WTC11 (cell line): ENCODE measurements around the gene ZNF200. TPM values are rescaled to one million over a fixed set of nuclear protein-coding genes. Genes with fewer than 3 reads are reported as not detected.

Experiments used
- ATAC-seq: fragments of 200-7000 bp; cut with Tn5 transposase; 2 replicates; pipeline ENCODE4 v1.10.0; 2021; ENCODE audit warnings: mild to moderate bottlenecking, moderate library complexity
- CTCF ChIA-PET: fragments of 300-600 bp; sonication (Branson Sonifier 250); formaldehyde crosslinking; loops from one replicate; lab custom pipeline; 2021; ENCODE audit warnings: antibody characterized with exemption; lab: Charles Lee
- POLR2A ChIA-PET: fragments of 350-600 bp; sonication (Branson Sonifier 250); formaldehyde crosslinking; loops from one replicate; lab custom pipeline; 2021; ENCODE audit warnings: antibody characterized with exemption; lab: Charles Lee
- DNase-seq: peaks from one replicate; pipeline ENCODE4 v3.0.0; 2021; ENCODE audit warnings: low spot score
- H3K27ac Mint-ChIP-seq: 2 replicates; pipeline ENCODE4 v1.8.0; 2021; ENCODE audit warnings: mixed read lengths
- H3K27me3 Mint-ChIP-seq: 2 replicates; pipeline ENCODE4 v1.8.0; 2021; ENCODE audit warnings: low read depth, mild to moderate bottlenecking, moderate library complexity, mixed read lengths
- H3K36me3 Mint-ChIP-seq: 2 replicates; pipeline ENCODE4 v1.8.0; 2021; ENCODE audit warnings: mixed read lengths
- H3K4me1 Mint-ChIP-seq: 2 replicates; pipeline ENCODE4 v1.8.0; 2022; ENCODE audit warnings: mixed read lengths
- H3K4me3 Mint-ChIP-seq: 2 replicates; pipeline ENCODE4 v1.8.0; 2021; ENCODE audit warnings: mild to moderate bottlenecking, moderate library complexity, mixed read lengths
- H3K9me3 Mint-ChIP-seq: 2 replicates; pipeline ENCODE4 v1.8.0; 2021; ENCODE audit warnings: mixed read lengths
- FOXJ3 ChIP-seq: sonication (generic); formaldehyde crosslinking; IDR thresholded peaks from 2 replicates; pipeline ENCODE4 v1.9.0; 2021; ENCODE audit warnings: missing genetic modification reagents, mild to moderate bottlenecking, borderline replicate concordance
- NFYB ChIP-seq: sonication (generic); formaldehyde crosslinking; conservative IDR thresholded peaks from 2 replicates; pipeline ENCODE4 v1.8.0; 2022; ENCODE audit warnings: low read depth, missing genetic modification reagents
- NR1H2 ChIP-seq: sonication (generic); formaldehyde crosslinking; IDR thresholded peaks from 2 replicates; pipeline ENCODE4 v1.9.0; 2021; ENCODE audit warnings: mild to moderate bottlenecking, moderate library complexity, missing genetic modification reagents
- TEAD4 ChIP-seq: sonication (generic); formaldehyde crosslinking; IDR thresholded peaks from 2 replicates; pipeline ENCODE4 v1.8.0; 2022; ENCODE audit warnings: mild to moderate bottlenecking, missing genetic modification reagents
- ZBTB21 ChIP-seq: sonication (generic); formaldehyde crosslinking; IDR thresholded peaks from 2 replicates; pipeline ENCODE4 v1.8.1; 2023; ENCODE audit warnings: mild to moderate bottlenecking, missing genetic modification reagents, borderline replicate concordance
- ZNF121 ChIP-seq: sonication (generic); formaldehyde crosslinking; IDR thresholded peaks from 2 replicates; pipeline ENCODE4 v1.8.0; 2023; ENCODE audit warnings: missing genetic modification reagents
- ZNF317 ChIP-seq: sonication (generic); formaldehyde crosslinking; IDR thresholded peaks from 2 replicates; pipeline ENCODE4 v1.8.1; 2023; ENCODE audit warnings: low read depth, mild to moderate bottlenecking, moderate library complexity, missing genetic modification reagents, borderline replicate concordance
- ZNF512 ChIP-seq: sonication (generic); formaldehyde crosslinking; IDR thresholded peaks from 2 replicates; pipeline ENCODE4 v1.8.1; 2022; ENCODE audit warnings: missing genetic modification reagents, borderline replicate concordance
- total RNA-seq: library from RNA; stranded (reverse); gene quantifications from 3 replicates; pipeline ENCODE4 v1.2.3, GENCODE V29; 2021
- TF ChIP-seq, protein P1 (sequence below): sonication (generic); formaldehyde crosslinking; IDR thresholded peaks from 2 replicates; pipeline ENCODE4 v1.8.0; 2022; ENCODE audit warnings: missing genetic modification reagents
- TF ChIP-seq, protein P2 (sequence below): sonication (generic); formaldehyde crosslinking; IDR thresholded peaks from 2 replicates; pipeline ENCODE4 v1.8.1; 2022; ENCODE audit warnings: mild to moderate bottlenecking, moderate library complexity, missing genetic modification reagents
- TF ChIP-seq, protein P3 (sequence below): sonication (generic); formaldehyde crosslinking; IDR thresholded peaks from 2 replicates; pipeline ENCODE4 v1.8.1; 2023; ENCODE audit warnings: mild to moderate bottlenecking, missing genetic modification reagents

ZNF200 gene
- total RNA-seq, 1 experiment from 2014 or later: 9.7 TPM

DNA sequence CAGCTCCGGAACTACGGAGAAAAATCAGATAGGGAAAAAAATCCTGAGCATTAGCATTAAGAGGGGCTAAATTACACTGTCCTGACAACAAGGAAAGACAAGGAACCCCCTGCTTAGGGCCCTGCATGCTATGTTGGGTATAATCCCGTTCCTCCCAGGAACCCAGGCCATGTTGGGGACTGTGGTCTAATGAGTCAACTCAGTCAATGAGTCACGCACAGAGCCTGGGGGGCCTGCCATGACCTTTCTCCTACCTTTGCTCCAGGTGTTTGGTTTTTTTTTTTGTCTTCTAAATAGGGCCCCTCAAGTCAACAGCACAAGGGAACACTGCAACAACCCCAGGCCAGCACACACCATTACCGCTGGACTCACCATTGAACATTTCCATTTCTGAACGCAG lies 8.9 kb upstream of the ZNF200 start:
- no peak for ATAC-seq
- no peak overlapping the region for H3K4me3 Mint-ChIP-seq
- H3K36me3 Mint-ChIP-seq: peaks cover 3% of the 10 kb centered on the region; the same call in 1 of the 2 replicates
- DNase-seq: no peak
- TF ChIP-seq, protein P1, sequence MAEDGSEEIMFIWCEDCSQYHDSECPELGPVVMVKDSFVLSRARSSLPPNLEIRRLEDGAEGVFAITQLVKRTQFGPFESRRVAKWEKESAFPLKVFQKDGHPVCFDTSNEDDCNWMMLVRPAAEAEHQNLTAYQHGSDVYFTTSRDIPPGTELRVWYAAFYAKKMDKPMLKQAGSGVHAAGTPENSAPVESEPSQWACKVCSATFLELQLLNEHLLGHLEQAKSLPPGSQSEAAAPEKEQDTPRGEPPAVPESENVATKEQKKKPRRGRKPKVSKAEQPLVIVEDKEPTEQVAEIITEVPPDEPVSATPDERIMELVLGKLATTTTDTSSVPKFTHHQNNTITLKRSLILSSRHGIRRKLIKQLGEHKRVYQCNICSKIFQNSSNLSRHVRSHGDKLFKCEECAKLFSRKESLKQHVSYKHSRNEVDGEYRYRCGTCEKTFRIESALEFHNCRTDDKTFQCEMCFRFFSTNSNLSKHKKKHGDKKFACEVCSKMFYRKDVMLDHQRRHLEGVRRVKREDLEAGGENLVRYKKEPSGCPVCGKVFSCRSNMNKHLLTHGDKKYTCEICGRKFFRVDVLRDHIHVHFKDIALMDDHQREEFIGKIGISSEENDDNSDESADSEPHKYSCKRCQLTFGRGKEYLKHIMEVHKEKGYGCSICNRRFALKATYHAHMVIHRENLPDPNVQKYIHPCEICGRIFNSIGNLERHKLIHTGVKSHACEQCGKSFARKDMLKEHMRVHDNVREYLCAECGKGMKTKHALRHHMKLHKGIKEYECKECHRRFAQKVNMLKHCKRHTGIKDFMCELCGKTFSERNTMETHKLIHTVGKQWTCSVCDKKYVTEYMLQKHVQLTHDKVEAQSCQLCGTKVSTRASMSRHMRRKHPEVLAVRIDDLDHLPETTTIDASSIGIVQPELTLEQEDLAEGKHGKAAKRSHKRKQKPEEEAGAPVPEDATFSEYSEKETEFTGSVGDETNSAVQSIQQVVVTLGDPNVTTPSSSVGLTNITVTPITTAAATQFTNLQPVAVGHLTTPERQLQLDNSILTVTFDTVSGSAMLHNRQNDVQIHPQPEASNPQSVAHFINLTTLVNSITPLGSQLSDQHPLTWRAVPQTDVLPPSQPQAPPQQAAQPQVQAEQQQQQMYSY: no peak
- TF ChIP-seq, protein P2, sequence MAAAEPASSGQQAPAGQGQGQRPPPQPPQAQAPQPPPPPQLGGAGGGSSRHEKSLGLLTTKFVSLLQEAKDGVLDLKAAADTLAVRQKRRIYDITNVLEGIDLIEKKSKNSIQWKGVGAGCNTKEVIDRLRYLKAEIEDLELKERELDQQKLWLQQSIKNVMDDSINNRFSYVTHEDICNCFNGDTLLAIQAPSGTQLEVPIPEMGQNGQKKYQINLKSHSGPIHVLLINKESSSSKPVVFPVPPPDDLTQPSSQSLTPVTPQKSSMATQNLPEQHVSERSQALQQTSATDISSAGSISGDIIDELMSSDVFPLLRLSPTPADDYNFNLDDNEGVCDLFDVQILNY (CRISPR knock-in tag): no peak
- TF ChIP-seq ZNF317 (CRISPR knock-in tag): no peak
- TF ChIP-seq NFYB (CRISPR knock-in tag): no peak
- TF ChIP-seq, protein P3, sequence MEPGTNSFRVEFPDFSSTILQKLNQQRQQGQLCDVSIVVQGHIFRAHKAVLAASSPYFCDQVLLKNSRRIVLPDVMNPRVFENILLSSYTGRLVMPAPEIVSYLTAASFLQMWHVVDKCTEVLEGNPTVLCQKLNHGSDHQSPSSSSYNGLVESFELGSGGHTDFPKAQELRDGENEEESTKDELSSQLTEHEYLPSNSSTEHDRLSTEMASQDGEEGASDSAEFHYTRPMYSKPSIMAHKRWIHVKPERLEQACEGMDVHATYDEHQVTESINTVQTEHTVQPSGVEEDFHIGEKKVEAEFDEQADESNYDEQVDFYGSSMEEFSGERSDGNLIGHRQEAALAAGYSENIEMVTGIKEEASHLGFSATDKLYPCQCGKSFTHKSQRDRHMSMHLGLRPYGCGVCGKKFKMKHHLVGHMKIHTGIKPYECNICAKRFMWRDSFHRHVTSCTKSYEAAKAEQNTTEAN (CRISPR knock-in tag): no peak
- no peak for TF ChIP-seq FOXJ3 (CRISPR knock-in tag)
- H3K27ac Mint-ChIP-seq: no peak overlapping the region
- ChIA-PET POLR2A (no interaction called here), CTCF (no interaction called here)
- H3K4me1 Mint-ChIP-seq: no peaks in the 10 kb centered on the region
- H3K9me3 Mint-ChIP-seq: peaks cover 48% of the 10 kb centered on the region
- H3K27me3 Mint-ChIP-seq: peaks cover 57% of the 10 kb centered on the region

DNA sequence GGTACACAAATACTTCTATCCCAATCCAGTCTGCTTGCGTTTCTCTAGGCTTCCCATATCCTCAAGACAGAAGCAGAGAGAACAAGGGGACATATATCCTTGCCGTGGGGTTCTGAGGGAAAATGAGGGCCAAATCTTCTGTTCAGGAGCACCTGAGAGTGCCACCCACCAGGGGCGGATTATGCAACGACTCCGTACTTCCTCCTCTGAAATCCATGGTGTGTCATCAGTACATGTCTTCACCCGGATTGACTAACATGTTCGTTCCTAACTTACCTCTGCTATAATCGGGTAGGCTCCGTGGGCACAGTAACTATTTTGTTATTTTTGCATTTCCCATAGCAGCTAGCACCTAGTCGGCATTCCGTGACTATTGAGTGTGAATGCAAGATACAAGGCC lies 7.8 kb upstream of the ZNF200 start:
- no peak for ATAC-seq
- Mint-ChIP-seq H3K4me3 (no peak overlapping the region), H3K36me3 (peaks cover 3% of the 10 kb centered on the region; the same call in 1 of the 2 replicates), H3K27ac (no peak overlapping the region), H3K27me3 (peaks cover 53% of the 10 kb centered on the region), H3K4me1 (no peaks in the 10 kb centered on the region), H3K9me3 (peaks cover 50% of the 10 kb centered on the region)
- CTCF ChIA-PET: no interaction called here
- TF ChIP-seq, protein P3 (CRISPR knock-in tag): no peak
- TF ChIP-seq ZNF121 (CRISPR knock-in tag) (no peak), NR1H2 (CRISPR knock-in tag) (no peak), ZNF512 (CRISPR knock-in tag) (no peak), TEAD4 (CRISPR knock-in tag) (no peak)
- TF ChIP-seq, protein P2 (CRISPR knock-in tag): no peak
- POLR2A ChIA-PET: no interaction called here
- no peak for DNase-seq

- ChIA-PET CTCF (no interaction called here), POLR2A (no interaction called here)
- H3K9me3 Mint-ChIP-seq: peaks cover 60% of the 10 kb centered on the region
- no peak for DNase-seq
- TF ChIP-seq ZBTB21 (CRISPR knock-in tag): no peak
- H3K4me1 Mint-ChIP-seq: no peaks in the 10 kb centered on the region
- H3K36me3 Mint-ChIP-seq: peaks cover 3% of the 10 kb centered on the region; the same call in 1 of the 2 replicates
- H3K27me3 Mint-ChIP-seq: peaks cover 49% of the 10 kb centered on the region
- H3K27ac Mint-ChIP-seq: no peak overlapping the region
- no peak overlapping the region for H3K4me3 Mint-ChIP-seq
- ATAC-seq: no peak
Observed at GRCh38 chr16:3241761-3242160, 6.8 kb upstream of the ZNF200 start.
